ENCODE results near the gene HMG20B.
A peak's percentile ranks its signal among the peaks of the same experiment; 100 is the strongest.

DNA sequence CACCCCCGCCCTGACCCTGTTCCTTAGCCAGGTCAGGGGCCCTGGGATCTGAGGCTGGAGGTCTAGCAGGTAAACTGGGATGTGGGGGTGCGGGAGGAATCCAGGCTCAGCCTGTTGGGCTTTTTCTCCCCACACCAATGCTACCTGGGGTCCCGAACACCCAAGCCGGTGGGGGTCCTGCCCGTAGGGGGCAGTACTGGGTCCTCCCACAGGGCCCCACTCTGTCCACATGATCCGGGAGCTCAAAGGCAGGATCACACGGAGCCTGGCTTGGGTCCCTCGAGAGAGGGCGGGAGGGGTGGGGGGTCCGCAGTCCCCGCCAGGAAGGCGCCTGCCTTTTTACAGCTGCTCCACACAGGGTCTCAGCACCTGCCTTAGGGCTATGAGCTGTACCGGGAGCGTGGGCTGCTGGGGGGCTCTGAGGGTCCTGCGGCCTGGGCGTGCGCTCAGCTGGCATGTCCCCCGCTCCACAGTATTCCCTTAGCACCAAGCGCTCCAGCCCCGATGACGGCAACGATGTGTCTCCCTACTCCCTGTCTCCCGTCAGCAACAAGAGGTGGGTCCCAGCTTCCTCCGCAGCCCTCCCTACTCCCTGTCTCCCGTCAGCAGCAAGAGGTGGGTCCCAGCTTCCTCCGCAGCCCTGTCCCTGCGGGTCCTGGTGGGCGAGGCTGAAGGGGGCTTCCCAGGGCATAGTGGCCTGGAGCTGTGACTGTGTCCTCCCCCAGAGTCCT, 46.1 kb upstream of the HMG20B start:
- TF ChIP-seq, protein P1, sequence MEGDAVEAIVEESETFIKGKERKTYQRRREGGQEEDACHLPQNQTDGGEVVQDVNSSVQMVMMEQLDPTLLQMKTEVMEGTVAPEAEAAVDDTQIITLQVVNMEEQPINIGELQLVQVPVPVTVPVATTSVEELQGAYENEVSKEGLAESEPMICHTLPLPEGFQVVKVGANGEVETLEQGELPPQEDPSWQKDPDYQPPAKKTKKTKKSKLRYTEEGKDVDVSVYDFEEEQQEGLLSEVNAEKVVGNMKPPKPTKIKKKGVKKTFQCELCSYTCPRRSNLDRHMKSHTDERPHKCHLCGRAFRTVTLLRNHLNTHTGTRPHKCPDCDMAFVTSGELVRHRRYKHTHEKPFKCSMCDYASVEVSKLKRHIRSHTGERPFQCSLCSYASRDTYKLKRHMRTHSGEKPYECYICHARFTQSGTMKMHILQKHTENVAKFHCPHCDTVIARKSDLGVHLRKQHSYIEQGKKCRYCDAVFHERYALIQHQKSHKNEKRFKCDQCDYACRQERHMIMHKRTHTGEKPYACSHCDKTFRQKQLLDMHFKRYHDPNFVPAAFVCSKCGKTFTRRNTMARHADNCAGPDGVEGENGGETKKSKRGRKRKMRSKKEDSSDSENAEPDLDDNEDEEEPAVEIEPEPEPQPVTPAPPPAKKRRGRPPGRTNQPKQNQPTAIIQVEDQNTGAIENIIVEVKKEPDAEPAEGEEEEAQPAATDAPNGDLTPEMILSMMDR (IDR thresholded peaks at IDR 0.05; ENCODE audit: low read length): peak; percentile 16; the same call in 1 of the 2 replicates
- no peak for TF ChIP-seq EZH2 (optimal IDR thresholded peaks at IDR 0.05; ENCODE audit: low read depth, low read length)
